GM20000 (cell line): ENCODE data around the gene POC1A.

Experiments used
- DNase-seq: peaks from one replicate; pipeline ENCODE4 v3.0.0; 2012; ENCODE audit warnings: low spot score
- CTCF ChIP-seq: IDR thresholded peaks from 2 replicates; pipeline ENCODE4 v1.5.1; 2012; ENCODE audit warnings: mild to moderate bottlenecking, control low read depth; ENCODE audit errors: extremely low read depth, missing control alignments

The POC1A gene

GRCh38 chr3:52072020-52072419 lies 82.2 kb downstream of the POC1A start:
- TF ChIP-seq CTCF: no peak
- DNase-seq: no peak

- DNase-seq: no peak
- no peak for TF ChIP-seq CTCF
These were observed 83.2 kb downstream of the POC1A start for GRCh38 chr3:52070724-52071621.

DNA sequence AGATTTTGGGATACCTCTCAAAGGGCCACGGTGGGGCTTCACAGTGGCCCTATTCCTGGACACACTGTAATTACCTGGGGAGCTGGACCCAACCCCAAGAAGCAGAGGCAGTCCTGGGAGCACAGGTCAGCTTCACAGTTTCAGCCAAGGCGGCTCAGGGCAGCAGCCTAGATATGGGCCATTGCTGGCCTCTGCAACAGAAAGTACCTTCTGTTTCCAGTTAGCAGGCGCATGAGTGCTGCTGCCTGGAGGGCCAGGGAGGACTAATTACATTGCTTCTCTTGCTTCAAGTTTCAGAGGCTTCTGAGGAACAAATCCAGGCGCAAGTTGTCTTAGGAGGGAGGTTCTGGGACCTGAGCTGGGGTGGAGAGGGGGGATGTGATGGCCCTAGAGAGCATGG lies 84.4 kb downstream of the POC1A start:
- TF ChIP-seq CTCF: no peak
- no peak for DNase-seq

GRCh38 chr3:52069135-52069534 lies 85.1 kb downstream of the POC1A start:
- DNase-seq: no peak
- TF ChIP-seq CTCF: no peak

DNA sequence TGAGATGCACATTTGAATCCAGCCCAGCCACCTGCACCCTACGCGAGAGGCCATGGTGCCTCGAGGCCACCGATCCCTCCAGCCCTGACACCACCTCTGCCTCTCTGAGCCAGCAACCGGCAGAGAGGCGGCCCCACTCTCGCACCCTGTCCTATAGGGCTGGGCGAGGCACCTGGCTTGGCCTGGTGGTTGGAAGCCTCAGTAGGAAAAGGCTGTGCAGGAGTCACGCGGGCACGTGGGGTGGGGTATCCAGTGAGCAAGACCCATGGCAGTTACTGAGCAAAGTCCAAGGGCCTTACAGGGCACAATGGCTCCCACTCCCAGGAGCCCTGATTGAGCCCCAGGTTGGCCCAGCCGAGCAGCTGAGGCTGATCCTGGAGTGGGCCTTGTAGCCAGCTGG lies 85.5 kb downstream of the POC1A start:
- DNase-seq: no peak
- TF ChIP-seq CTCF: no peak

DNA sequence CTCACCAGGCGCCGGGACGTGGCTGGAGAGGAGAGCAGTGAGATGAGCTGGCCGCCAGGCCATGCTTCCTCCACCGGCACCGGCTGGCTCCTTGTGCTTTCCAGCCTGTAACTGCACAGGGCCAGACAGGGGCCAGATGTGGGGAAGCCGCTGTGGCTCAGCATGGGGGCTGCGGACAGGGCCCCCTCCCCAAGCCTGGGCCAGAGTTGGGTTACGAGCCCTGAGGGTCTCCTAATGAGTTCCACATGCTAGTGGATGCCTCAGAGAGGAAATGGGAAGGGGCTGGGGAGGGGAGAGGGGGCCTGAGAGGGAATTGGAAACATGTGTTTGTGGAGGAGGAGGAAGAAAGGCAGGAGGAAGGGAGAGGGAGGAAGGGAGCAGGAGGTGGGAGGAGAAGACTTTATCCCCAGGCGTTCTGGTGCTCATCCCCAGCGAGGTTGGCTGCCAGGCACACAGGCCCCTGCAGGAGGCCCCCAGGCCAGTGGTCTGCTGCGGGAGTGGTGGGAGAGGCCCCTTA lies 86.1 kb downstream of the POC1A start:
- no peak for TF ChIP-seq CTCF
- DNase-seq: no peak

- TF ChIP-seq CTCF: no peak
- DNase-seq: no peak
These were observed 86.7 kb downstream of the POC1A start for GRCh38 chr3:52067526-52067925.
